Endothelial cell (in vitro differentiated cells): ENCODE results near the gene RUNDC1. TPM values are rescaled to one million over a fixed set of nuclear protein-coding genes. Genes with fewer than 3 reads are reported as not detected.
A peak's percentile ranks its signal among the peaks of the same experiment; 100 is the strongest.

Experiments used
- DNase-seq: peaks from one replicate; pipeline ENCODE4 v3.0.0; 2021; ENCODE audit warnings: low spot score
- H3K27ac Mint-ChIP-seq: one replicate; pipeline ENCODE4 v1.8.0; 2021; ENCODE audit warnings: mixed read lengths, inconsistent platforms; ENCODE audit not compliant: unreplicated experiment
- H3K27me3 Mint-ChIP-seq: one replicate; pipeline ENCODE4 v1.8.0; 2021; ENCODE audit warnings: mild to moderate bottlenecking, moderate library complexity, mixed read lengths, inconsistent platforms; ENCODE audit not compliant: unreplicated experiment
- H3K36me3 Mint-ChIP-seq: one replicate; pipeline ENCODE4 v1.8.0; 2021; ENCODE audit warnings: mild to moderate bottlenecking, low read depth, mixed read lengths, inconsistent platforms; ENCODE audit not compliant: unreplicated experiment
- H3K4me1 Mint-ChIP-seq: one replicate; pipeline ENCODE4 v1.8.0; 2021; ENCODE audit warnings: mild to moderate bottlenecking, mixed read lengths, inconsistent platforms; ENCODE audit not compliant: unreplicated experiment
- H3K4me3 Mint-ChIP-seq: one replicate; pipeline ENCODE4 v1.8.0; 2021; ENCODE audit warnings: mild to moderate bottlenecking, mixed read lengths, inconsistent platforms; ENCODE audit not compliant: unreplicated experiment
- H3K9me3 Mint-ChIP-seq: one replicate; pipeline ENCODE4 v1.8.0; 2021; ENCODE audit warnings: mixed read lengths, inconsistent platforms; ENCODE audit not compliant: unreplicated experiment
- total RNA-seq: library from RNA; stranded (reverse); fragmentation: NEBNext Ultra II Directional; extraction: Animal tissue kit (Norgen Biotek cat#: 25700); gene quantifications from one replicate; pipeline ENCODE4 v1.2.1, GENCODE V29; 2021; ENCODE audit not compliant: unreplicated experiment
- TF ChIP-seq, protein P1 (sequence below): fragments of 200-600 bp; sonication (generic); IDR thresholded peaks from one replicate; pipeline ENCODE4 v1.5.0; 2021; ENCODE audit warnings: antibody characterized with exemption; ENCODE audit not compliant: unreplicated experiment

RUNDC1 gene
- total RNA-seq, 1 donor from 2014 or later, result 12.2 TPM

DNA sequence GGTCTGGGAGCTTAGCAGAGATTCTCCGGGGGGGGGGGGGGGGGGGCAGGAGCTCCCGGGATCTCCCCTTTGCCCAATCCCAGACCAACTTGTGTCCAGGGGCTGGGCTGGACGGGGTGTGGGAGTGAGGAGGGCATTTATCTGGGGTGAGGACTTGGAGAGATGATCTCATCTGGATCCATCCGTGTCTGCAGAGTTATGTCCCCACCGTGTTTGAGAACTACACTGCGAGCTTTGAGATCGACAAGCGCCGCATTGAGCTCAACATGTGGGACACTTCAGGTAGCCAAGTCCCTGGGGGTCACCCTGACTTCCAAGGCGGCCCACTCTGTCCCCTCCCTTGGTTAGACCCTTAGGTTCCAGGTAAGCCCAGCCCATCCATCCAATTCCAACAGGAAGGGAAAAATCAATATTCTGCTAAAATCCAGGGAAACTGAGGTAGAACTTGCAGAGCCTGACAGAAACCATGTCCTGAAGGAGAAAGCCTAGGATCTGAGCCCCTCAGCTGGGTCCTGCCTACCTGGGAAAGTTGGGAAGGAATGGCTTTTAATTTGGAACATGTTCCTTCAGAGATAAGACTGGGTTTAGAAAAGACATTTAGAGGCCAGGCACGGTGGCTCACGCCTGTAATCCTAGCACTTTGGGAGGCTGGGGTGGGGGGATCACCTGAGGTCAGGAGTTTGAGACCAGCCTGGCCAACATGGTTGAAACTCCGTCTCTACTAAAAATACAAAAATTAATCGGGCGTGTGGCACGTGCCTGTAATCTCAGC is 45.6 kb downstream of the RUNDC1 start:
- TF ChIP-seq, protein P1, sequence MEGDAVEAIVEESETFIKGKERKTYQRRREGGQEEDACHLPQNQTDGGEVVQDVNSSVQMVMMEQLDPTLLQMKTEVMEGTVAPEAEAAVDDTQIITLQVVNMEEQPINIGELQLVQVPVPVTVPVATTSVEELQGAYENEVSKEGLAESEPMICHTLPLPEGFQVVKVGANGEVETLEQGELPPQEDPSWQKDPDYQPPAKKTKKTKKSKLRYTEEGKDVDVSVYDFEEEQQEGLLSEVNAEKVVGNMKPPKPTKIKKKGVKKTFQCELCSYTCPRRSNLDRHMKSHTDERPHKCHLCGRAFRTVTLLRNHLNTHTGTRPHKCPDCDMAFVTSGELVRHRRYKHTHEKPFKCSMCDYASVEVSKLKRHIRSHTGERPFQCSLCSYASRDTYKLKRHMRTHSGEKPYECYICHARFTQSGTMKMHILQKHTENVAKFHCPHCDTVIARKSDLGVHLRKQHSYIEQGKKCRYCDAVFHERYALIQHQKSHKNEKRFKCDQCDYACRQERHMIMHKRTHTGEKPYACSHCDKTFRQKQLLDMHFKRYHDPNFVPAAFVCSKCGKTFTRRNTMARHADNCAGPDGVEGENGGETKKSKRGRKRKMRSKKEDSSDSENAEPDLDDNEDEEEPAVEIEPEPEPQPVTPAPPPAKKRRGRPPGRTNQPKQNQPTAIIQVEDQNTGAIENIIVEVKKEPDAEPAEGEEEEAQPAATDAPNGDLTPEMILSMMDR, result no peak
- Mint-ChIP-seq H3K4me3 (peak overlapping the region; percentile 91), H3K27ac (no peak overlapping the region), H3K36me3 (peaks cover 4% of the 10 kb centered on the region), H3K9me3 (no peaks in the 10 kb centered on the region), H3K4me1 (peaks cover 4% of the 10 kb centered on the region), H3K27me3 (peaks cover 13% of the 10 kb centered on the region)
- no peak for DNase-seq

DNA sequence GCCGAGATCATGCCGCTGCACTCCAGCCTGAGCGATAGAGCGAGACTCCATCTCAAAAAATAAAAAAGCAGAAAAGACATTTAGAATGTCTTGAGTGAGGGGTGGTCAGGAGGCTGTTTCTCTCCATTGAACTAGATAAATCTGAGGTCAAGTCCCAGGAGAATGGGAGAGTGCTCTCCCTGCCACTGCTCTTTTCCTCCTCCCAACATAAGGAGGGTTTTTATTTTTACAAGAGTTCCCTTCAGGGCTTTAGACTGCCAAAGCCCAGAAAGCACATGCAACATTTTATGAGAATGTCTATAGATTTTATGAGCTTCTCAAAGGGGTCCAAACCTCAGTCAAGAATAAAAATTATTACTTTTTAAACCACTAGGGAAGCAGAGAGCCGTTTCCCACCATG is 46.2 kb downstream of the RUNDC1 start:
- DNase-seq, result no peak
- Mint-ChIP-seq H3K27ac (no peak overlapping the region), H3K4me1 (peaks cover 4% of the 10 kb centered on the region), H3K4me3 (no peak overlapping the region), H3K9me3 (no peaks in the 10 kb centered on the region), H3K27me3 (peaks cover 13% of the 10 kb centered on the region), H3K36me3 (peaks cover 4% of the 10 kb centered on the region)
- TF ChIP-seq, protein P1, result no peak

DNA sequence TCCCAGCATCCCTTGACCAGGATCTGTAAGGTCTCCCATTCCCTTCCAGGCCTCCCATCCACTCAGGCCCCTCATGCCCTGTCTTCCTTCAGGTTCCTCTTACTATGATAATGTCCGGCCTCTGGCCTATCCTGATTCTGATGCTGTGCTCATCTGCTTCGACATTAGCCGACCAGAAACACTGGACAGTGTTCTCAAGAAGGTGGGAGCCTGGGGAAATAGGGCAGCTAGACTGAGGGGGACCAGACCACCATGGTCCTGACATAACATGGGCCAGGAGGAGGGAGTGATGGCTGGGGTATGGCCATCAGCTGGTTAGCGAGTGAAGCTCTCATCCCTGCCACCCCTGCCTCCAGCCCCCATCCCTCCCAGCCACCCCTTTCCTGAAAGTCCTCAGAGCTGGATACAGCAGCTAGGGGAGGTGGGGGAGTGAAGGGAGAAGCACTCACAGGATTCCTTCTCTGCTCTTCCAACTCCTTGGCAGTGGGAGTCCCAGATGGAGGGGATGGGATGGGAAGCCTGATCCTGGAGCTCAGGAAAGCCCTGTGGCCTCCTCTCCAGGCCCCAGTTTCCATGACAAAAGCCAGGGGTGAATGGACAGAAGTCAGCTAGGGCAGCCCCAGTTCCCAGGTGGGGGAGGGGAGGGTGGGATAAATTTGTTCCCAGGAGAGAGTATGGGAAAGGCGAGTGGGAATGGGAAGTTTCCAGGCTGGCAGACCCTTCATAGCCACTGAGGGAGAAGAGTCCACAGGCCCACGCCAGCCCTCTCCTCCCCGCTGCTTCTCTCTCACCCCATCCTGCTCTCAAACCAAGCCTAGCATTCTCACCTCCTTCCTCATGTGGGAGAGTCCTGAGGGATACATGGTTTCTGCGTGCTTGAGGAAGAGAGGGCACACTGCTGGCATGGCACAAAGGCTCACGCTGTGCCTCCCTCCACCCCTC is 47.0 kb downstream of the RUNDC1 start:
- peaks cover 4% of the 10 kb centered on the region for H3K36me3 Mint-ChIP-seq
- no peaks in the 10 kb centered on the region for H3K9me3 Mint-ChIP-seq
- H3K4me1 Mint-ChIP-seq, result peaks cover 4% of the 10 kb centered on the region
- H3K4me3 Mint-ChIP-seq, result no peak overlapping the region
- peaks cover 13% of the 10 kb centered on the region for H3K27me3 Mint-ChIP-seq
- H3K27ac Mint-ChIP-seq, result no peak overlapping the region
- TF ChIP-seq, protein P1, result no peak
- DNase-seq, result no peak

DNA sequence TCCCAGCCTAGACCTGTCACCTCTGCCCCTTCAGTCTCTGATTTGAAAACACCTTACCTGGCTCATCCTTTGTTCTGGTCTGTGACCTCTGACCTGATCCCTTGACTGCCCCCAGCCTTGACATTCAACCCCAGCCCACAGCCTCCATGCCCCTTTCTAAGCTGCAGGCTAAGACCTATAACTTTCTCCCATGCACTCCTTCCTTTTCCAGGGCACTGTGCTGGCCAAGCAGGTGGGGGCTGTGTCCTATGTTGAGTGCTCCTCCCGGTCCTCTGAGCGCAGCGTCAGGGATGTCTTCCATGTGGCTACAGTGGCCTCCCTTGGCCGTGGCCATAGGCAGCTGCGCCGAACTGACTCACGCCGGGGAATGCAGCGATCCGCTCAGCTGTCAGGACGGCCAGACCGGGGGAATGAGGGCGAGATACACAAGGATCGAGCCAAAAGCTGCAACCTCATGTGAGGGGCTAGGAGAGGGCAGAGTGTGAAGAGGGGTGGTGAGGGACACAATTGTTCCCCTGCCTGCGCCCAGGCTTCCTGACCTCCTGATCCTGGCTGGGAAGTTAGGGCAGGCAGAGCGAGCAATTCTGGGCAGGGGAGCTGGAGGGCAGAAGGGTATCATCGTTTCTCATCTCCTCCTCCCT is 48.0 kb downstream of the RUNDC1 start:
- Mint-ChIP-seq H3K4me1 (peaks cover 4% of the 10 kb centered on the region), H3K36me3 (peaks cover 4% of the 10 kb centered on the region), H3K9me3 (no peaks in the 10 kb centered on the region), H3K27ac (no peak overlapping the region), H3K27me3 (peaks cover 13% of the 10 kb centered on the region), H3K4me3 (no peak overlapping the region)
- no peak for DNase-seq
- TF ChIP-seq, protein P1, result no peak
